HG02571 (cell line): ENCODE measurements around the gene MARCKS.

Experiments
- ATAC-seq: cut with Tn5 transposase; IDR thresholded peaks from one replicate; pipeline ENCODE4 v1.9.1; 2021; ENCODE audit warnings: mild to moderate bottlenecking, moderate library complexity; ENCODE audit not compliant: unreplicated experiment

Gene MARCKS

GRCh38 chr6:113848811-113849210, 8.3 kb upstream of the MARCKS start:
- no peak for ATAC-seq

DNA sequence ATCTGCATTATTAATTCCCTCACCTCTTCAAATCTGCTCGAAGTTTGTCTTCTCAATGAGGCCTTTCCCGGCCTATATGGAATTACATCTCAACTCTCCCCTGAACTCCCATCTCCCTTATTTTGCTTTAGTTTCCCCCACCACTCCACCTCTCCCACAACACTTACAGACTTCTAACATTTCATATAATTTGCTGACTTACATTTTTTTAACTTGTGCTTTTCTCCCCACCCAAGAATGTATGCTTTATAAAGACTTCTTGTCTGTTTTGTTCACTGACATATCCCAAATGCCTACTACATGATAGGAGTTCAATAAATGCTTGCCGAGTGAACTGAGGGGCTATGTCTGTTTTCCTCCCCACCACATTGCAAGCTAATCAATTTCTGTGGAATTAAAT, 3.9 kb upstream of the MARCKS start:
- no peak for ATAC-seq

GRCh38 chr6:113854531-113855499, 2.3 kb upstream of the MARCKS start:
- ATAC-seq: no peak

GRCh38 chr6:113855500-113856374, 1.4 kb upstream of the MARCKS start:
- ATAC-seq: no peak

GRCh38 chr6:113856375-113856624, 845 bp upstream of the MARCKS start:
- no peak for ATAC-seq

DNA sequence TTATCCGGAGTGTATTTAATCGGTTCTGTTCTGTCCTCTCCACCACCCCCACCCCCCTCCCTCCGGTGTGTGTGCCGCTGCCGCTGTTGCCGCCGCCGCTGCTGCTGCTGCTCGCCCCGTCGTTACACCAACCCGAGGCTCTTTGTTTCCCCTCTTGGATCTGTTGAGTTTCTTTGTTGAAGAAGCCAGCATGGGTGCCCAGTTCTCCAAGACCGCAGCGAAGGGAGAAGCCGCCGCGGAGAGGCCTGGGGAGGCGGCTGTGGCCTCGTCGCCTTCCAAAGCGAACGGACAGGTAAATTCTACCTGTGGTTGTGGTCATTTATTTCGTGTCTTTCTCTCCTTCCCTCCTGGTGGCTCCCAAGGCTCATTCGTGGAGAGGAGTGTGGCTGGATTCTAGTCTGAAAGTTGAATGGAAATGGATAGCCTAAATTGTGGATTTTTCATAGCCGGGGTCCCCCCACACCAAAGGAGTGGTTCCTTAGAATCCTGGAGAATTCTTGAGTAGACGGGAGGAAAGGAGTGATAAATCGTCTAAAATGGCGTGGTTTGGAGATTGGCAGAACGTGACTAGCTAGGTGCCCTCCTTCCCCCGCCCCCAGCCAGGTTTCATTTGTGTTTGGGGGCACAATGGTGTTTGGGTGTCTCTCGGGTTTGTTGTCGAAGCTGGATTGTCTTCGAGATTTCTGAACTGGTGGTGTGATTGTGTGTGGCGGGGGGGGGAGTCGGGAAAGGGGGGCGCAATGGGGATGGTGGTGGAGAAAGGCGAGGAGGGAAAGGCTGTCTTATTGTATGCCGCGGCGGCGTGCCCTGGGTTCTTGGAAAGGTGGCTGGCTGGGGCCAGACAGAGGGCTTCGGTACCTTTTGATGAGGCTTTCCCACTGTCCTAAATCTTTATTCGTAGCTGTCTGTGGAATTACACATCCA, 673 bp downstream of the MARCKS start:
- no peak for ATAC-seq

- ATAC-seq: peak; percentile 79
These were observed 1.6 kb downstream of the MARCKS start for GRCh38 chr6:113858480-113859348.

DNA sequence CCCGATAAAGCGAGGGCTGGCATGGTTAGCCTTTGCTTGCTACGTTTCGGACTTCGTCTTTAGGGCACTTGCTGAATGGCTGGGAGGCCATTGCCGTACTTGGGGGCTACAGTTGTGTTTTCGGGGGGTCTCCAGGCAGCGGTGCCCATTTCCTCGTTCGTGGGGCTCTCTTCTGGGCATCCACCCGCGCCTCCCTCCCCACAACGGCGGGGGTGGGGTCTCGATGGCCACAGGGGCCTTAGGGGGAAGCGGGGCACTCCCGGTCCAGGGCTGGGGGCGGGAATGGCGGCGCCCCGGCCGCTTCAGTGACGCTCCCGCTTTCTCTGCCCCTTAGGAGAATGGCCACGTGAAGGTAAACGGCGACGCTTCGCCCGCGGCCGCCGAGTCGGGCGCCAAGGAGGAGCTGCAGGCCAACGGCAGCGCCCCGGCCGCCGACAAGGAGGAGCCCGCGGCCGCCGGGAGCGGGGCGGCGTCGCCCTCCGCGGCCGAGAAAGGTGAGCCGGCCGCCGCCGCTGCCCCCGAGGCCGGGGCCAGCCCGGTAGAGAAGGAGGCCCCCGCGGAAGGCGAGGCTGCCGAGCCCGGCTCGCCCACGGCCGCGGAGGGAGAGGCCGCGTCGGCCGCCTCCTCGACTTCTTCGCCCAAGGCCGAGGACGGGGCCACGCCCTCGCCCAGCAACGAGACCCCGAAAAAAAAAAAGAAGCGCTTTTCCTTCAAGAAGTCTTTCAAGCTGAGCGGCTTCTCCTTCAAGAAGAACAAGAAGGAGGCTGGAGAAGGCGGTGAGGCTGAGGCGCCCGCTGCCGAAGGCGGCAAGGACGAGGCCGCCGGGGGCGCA, 2.4 kb downstream of the MARCKS start:
- no peak for ATAC-seq

DNA sequence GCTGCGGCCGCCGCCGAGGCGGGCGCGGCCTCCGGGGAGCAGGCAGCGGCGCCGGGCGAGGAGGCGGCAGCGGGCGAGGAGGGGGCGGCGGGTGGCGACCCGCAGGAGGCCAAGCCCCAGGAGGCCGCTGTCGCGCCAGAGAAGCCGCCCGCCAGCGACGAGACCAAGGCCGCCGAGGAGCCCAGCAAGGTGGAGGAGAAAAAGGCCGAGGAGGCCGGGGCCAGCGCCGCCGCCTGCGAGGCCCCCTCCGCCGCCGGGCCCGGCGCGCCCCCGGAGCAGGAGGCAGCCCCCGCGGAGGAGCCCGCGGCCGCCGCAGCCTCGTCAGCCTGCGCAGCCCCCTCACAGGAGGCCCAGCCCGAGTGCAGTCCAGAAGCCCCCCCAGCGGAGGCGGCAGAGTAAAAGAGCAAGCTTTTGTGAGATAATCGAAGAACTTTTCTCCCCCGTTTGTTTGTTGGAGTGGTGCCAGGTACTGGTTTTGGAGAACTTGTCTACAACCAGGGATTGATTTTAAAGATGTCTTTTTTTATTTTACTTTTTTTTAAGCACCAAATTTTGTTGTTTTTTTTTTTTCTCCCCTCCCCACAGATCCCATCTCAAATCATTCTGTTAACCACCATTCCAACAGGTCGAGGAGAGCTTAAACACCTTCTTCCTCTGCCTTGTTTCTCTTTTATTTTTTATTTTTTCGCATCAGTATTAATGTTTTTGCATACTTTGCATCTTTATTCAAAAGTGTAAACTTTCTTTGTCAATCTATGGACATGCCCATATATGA, 3.2 kb downstream of the MARCKS start:
- no peak for ATAC-seq

- ATAC-seq: no peak
These were observed 5.0 kb downstream of the MARCKS start for GRCh38 chr6:113862112-113862511.

- ATAC-seq: no peak
These were observed 13.8 kb downstream of the MARCKS start for GRCh38 chr6:113870917-113871316.

- ATAC-seq: no peak
These were observed 14.8 kb downstream of the MARCKS start for GRCh38 chr6:113871975-113872374.

GRCh38 chr6:113873043-113873667, 16.0 kb downstream of the MARCKS start:
- ATAC-seq: peak; percentile 97

- ATAC-seq: no peak
These were observed 18.3 kb downstream of the MARCKS start for GRCh38 chr6:113875470-113875869.

GRCh38 chr6:113876695-113877094, 19.6 kb downstream of the MARCKS start:
- no peak for ATAC-seq

- peak; percentile 99 for ATAC-seq
These were observed 22.3 kb downstream of the MARCKS start for GRCh38 chr6:113879186-113880096.

DNA sequence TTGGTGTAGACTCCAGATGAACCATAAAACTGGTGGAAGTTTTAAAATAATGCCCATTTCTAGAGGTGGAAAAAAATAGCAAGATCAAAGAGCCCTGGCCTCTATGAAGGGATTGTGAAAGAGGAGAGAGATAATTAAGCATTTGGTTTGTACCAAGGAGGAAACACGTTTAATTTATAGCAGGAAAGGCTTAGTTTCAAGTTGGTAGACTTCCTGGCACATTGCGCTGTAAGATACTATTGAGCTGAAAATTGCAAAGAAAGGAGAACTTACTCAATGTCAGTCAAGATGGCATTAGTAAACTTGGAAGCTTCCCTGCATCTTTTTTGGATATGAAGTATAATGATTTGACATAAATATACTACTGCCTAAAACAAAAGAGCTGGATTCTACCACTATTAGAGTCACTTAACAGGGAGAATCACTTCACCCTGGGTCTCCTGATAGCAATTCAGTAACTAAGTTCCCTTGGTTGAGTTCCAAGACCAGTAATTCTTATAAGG, 24.4 kb downstream of the MARCKS start:
- ATAC-seq: no peak
